Measurements from ENCODE around the gene ATG101. TPM values are rescaled to one million over a fixed set of nuclear protein-coding genes. Genes with fewer than 3 reads are reported as not detected.

ATG101 gene
- total RNA-seq, 1 donor from 2014 or later, result 79.6 TPM

GRCh38 chr12:52058631-52059361 is 11.0 kb upstream of the ATG101 start:
- no peak for DNase-seq

- DNase-seq, result no peak
Observed at GRCh38 chr12:52059582-52060497, 9.9 kb upstream of the ATG101 start.

- no peak for DNase-seq
Observed at GRCh38 chr12:52060498-52061177, 9.1 kb upstream of the ATG101 start.

- DNase-seq, result no peak
Observed at GRCh38 chr12:52061470-52062166, 8.2 kb upstream of the ATG101 start.

GRCh38 chr12:52062167-52063081 is 7.4 kb upstream of the ATG101 start:
- no peak for DNase-seq

- no peak for DNase-seq
Observed at GRCh38 chr12:52063082-52063924, 6.5 kb upstream of the ATG101 start.

GRCh38 chr12:52063981-52064649 is 5.7 kb upstream of the ATG101 start:
- peak; percentile 78 for DNase-seq

- no peak for DNase-seq
Observed at GRCh38 chr12:52066346-52067080, 3.3 kb upstream of the ATG101 start.

GRCh38 chr12:52067081-52067374 is 2.8 kb upstream of the ATG101 start:
- DNase-seq, result no peak

GRCh38 chr12:52070185-52070925 is 577 bp downstream of the ATG101 start:
- DNase-seq, result peak; percentile 28

- no peak for DNase-seq
Observed at GRCh38 chr12:52073531-52074381, 4.0 kb downstream of the ATG101 start.

- DNase-seq, result no peak
Observed at GRCh38 chr12:52074971-52075724, 5.4 kb downstream of the ATG101 start.

- no peak for DNase-seq
Observed at GRCh38 chr12:52076811-52077210, 7.0 kb downstream of the ATG101 start.

GRCh38 chr12:52078276-52078675 is 8.5 kb downstream of the ATG101 start:
- no peak for DNase-seq

- no peak for DNase-seq
Observed at GRCh38 chr12:52079576-52080402, 10.0 kb downstream of the ATG101 start, which contains the start of gene SMIM41. Gene SMIM41, plus strand, starts transcription at chr12:52079704. Its CDS starts 76 bp downstream, at chr12:52079780.
